NCI-H128 (cell line): ENCODE results near the gene AGR2.

Experiments used
- DNase-seq: peaks from one replicate; lab custom pipeline; 2025; ENCODE audit not compliant: unreplicated experiment; lab: John Stamatoyannopoulos, UW

AGR2 gene

DNA sequence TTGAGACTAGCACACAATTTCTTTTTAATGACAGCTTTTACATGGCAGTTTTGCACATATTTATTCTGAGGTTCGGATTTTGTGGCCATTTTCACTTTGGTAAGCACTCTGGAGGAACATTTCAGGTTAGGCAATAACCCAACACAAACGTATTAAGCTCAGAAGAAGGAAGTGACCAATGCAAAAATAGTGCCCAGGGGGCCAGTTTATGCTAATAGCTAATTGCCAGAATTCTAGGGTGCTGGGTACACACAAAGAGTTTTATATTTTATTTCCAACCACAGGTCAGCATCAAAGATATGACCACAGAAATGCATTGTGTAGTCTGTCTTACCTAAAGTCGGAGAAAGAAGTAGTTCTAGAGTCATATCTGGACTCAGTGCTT, 8.4 kb upstream of the AGR2 start:
- DNase-seq: no peak

DNA sequence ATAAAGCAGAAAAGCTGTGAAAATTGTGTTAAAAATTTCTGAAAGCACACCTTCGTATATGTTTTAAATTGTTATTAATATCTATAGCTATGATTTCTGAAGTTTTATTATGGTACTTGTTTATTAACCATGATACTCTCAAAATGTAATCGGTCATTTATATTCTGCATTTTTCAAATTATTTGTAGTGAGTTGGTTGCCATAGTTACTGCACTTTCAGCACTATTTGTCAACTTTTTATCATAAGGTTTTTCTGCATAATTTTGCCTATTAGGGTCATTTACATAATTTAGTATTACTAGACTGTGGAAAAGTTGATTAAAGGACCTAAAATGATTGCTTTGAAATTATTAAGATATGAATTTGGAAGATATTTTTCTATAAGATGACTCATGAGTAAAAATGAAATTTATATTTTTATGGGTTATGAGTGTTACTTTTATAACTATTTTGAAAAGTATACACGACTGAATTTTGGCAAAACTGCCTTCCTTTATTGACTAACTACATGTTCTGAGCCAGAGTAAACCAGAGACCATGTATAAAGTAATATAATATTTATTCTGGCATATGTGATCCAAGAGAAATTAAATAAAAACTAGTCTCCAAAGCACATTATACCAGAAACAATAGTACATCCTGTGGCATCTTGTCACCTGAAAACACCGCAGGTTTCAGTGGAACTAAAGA, 7.9 kb upstream of the AGR2 start:
- no peak for DNase-seq

DNA sequence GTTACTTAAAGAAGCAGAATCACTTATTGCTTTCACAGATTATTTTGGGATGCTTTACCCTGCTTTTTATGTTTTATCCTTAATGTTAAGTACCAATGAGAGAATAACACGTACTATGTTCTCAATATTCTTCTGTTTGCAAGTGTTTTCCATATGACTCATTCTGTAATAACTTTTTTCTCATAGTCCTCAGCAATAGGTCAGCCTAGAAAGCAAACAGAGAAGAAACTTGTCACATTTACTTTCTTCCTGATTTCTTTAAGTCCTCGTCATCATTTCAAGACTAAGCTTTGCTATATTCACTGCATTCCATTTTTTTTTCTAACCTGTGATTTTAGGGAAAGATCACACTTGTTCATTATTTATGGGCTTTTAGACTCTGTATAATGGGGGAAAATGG, 6.8 kb upstream of the AGR2 start:
- no peak for DNase-seq

DNA sequence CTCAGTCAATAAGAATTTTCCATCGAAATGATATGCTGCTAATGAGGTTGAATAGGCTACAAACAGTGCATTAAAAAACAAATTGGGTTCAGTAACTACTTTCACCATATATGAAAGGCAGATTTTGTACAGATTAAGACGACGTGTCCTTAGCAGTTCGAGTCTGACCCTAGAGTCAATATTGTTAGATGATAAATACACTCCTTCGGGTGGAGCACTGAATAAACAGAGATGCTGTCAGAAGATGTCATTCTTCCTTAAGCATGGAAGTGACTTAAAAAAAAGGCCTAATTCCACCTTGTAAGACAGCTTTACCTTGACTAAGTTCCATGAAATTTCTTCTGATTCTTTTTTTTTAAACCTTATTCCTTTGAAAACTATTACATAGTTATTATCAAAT, 5.8 kb upstream of the AGR2 start:
- DNase-seq: no peak

DNA sequence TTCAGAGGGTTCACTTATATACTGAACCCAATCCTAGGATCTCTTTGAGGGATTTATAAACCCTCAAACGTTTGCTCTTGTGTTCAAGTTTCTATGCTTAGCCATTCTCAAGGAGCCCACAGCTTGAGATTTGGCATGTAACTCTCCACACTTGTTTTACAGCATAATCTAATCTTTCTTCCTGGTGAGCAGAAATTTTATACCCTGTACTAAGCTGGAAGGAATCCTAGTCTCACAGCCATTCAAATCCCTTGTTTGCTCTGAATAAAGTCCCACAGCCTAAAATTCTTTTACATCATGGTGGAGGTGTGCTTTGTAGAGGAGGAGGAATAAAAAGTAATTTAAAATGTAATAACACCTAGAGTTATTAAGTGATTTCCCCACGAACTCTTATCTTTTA, 5.3 kb upstream of the AGR2 start:
- no peak for DNase-seq

DNA sequence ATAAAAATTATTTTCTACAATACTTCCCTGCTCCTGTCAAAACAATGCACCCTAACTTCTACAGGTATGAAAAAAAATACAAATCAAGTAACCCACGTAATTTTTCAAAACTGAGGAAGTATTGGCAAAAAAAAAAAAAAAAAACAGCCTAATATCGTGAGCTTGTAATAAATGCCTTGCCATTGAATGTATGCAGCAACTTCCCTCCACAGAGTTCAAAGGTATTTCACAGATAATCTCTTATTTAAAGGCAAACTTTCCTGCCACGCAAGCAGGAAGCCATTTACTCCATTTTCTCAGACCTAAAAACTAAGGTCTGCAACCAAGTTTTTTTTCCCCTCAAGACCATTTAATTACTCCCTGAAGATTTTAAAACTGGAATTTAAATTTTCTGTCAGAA, 642 bp upstream of the AGR2 start:
- no peak for DNase-seq

DNA sequence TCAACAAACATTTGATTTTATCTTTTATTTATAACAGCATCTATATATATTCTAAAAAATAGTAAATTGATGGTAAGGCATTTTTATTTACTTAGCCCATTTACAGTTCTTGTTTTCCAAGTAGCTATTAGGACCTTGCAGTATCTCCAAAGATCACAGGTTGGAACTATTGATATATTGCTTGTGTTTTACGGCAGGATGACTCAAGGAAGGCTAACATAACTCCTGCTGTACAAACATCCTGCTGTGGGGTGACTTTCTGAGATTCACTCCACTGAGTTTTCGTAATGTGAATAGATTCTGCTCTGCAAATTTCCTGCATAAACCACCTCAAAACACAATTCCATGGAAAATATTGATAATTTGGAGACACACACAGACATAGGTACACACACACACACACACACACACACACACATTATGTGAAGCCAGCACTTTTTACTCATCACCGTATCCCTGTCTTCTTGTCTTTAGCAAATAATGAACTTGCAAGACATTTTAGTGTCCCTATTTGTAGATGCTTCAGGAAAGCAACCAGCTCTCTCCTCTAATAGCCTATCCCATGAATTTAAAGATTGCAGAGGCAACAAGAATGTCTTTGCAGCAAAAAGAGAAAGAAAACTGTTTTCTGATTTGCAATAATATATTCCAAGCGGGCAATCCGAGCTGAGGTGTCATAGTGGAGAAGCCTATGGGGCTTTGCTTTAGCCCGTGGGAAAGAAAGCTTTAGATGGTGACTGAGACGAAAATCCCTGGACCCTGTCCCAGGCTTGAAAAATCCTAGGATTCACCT, 722 bp downstream of the AGR2 start:
- no peak for DNase-seq

DNA sequence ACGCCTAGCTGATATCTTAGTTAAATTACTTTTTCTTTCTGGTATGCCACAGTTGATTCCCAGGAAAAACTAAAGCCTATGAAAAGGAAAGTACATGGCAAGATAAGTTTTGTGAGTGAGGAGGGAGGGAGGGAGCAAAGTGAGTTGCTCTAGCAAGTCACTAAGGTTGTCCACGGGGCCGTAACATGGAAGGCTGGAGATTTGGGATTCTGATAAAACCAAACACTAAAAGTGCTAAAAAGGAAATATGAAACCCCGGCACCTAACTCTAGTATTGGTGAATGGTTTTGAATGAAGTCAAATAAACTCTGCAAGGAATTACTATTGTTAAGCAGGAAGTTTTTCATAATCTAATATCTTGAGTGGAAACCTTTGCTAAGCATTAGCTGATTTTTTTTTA, 1.7 kb downstream of the AGR2 start:
- no peak for DNase-seq

DNA sequence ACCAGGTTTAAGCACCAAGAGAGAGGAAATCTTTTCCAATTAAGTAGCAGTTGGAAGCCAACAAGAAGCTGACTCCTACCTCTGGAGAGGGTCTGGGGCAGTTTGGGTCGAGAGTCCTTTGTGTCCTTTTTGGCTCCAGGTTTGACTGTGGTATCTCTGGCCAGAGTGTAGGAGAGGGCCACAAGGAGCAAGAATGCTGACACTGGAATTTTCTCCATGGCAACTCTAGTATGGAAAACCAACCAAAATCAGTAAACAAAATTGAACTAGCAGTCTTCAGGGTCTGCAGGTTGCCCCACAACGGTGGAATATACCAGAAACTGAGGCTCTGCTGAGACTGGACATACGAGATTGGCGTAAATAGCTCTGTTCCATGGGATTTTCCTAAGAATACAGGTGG, 3.2 kb downstream of the AGR2 start:
- no peak for DNase-seq

DNA sequence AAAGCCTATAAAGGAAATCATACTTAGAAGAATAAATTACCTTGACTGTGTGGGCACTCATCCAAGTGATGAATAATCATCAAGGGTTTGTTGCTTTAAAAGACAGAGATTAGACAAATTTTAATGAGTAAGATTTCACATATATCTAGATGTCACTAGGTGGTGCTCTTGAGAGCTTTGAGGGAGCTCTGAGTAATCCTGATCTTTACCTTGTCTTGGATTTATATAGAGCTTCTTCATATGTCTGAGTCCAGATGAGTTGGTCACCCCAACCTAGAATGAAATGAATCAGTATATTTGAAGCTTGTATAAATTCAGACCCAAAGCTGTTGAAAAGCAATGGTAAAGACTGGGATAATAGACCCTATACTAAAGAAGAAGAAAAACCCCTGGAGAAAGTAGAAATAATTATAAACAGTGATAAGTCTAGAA, 3.7 kb downstream of the AGR2 start:
- DNase-seq: no peak

DNA sequence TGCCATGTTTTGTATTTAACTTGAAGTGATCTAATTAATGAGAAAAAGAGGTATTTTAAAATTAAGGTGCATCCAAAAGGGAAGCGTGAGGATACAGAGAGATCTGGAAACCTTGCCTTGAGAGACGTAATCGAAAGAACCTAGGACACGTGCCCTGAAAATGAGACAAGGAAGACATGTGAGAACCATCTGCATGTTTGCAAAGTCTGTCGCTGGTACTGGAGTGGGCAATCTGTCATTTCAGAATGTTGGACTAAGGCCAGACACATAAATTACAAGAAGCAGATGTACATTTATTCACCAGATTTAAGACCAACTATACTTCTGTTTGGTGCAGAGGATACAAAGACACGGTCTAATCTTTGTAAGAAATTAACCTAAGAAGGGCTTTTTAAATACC, 9.2 kb downstream of the AGR2 start:
- peak; percentile 39 for DNase-seq

DNA sequence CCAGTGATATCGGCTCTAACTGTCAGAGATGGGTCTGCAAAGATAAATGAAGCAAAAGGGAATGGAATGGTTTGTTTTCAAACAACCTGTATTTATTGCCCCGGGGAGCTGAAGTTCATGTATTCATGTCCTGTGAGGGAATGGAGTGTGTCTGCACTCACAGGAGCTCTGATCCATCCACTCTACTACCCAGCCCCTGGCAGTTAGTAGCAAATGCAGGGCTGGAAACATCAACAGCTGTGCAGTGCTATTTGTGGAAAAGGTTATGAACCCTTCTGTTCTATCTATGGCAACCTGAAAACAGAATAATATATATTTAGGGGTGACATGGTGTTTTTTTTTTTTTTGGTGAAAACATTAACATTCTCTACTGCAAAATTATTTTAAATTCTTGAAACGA, 9.8 kb downstream of the AGR2 start:
- DNase-seq: no peak

DNA sequence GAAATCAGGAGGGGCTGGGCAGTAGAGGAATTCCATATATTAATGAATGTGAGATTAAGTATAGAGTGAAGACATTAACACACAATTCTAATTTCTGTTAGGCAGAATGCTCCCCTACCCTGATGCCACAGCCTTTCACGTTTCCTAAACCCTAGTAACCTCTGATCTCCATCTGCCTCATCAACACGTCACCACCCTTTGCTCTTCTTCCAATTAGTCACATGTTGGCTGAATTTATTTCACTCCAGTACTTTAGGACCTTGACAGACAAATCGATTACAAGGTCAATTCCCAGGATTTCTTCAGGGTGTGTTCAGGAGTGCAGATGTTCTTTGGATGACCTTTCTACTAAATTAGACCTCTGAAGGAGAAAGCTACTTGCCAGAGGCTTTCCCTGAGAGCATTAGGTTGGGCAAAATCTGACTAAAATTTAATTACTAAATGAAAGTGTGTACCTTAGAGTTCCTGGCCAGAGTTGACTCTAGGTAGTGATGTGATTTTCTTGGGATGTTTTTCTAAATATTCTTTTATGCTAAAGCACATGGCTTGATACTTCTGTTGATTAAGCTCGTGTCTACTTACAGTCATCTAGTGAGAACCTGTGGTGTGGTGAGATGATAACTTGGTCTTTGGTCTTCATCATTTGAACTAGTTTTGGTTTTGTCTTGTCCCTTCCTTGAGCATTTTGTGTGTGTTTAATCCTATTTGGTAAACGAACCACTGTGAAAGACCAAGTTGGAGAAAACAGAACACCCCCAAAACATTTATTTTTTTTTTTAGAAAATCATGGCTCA, 12.7 kb downstream of the AGR2 start:
- no peak for DNase-seq

DNA sequence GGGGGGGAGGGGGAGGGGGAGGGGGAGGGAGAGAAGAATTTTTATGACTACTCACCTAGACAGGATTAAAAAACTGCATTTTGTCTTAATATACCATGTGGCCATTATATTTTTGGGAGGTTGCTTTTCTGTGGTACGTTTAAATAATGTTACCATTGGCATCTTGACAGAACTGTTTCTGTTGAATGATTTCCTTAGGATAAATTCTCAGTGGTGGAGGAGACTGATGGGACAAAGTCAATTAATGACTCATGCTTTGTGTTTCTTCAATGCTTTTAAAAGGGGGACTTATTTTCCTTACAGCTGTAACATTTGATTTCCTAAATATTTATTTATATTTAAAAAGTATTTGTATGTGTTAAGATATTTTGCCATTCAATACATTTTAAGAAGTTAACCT, 13.7 kb downstream of the AGR2 start:
- no peak for DNase-seq

DNA sequence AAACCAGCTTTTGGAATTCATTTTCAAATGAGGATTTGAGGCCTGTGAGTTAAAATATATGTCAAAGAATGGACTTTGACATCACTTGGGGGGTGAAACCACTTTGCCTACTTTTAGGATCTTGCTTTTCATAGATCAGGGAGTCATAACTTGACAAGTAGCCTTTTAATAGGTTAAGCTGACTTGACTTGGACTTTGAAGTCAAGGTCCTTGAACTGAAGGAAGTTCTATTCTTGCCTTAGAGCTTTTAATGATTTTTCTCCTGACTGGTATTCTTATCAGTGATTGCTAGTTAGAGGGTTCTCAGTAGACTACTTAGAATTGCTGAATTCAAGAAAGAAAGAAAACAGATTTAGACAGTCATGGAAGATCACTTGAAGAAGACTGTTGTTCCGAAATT, 17.7 kb downstream of the AGR2 start:
- no peak for DNase-seq

DNA sequence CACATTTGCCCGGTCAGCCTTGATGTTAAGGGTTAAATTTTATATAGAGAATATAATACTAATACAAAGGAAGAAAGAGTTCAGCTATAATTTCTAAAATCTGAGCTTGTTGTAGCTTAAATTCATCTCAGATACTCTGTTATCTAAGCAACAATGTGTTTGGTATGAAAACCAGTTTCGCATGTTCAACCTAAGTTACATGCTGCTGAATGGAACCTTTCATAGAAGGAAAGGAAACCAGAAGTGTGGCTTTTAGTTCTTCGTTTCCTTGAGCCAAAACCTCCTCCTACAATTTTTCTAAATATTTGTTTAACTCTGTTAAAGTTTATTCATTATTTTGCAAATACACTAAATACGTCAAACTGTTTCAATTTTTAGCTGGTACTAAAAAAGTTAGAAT, 18.5 kb downstream of the AGR2 start:
- DNase-seq: no peak

DNA sequence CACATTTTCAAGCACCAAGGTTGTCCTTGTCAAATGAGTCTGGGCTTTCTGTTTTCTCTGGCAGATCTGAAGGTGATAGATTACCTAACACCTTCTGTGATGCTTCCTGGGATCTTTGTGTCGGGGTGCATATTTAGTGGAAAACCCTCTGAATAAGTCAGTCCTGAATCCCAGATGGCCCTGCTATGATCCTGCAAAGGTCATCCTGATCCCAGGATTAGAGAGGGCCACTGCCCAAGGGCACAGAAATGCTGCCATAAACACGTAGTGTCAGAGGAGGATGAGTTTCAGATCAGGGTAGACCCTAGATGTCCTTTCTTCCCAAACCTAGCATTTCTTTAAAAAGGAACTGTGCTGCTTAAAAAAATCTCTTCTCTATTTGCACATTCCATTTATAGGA, 19.0 kb downstream of the AGR2 start:
- DNase-seq: no peak

DNA sequence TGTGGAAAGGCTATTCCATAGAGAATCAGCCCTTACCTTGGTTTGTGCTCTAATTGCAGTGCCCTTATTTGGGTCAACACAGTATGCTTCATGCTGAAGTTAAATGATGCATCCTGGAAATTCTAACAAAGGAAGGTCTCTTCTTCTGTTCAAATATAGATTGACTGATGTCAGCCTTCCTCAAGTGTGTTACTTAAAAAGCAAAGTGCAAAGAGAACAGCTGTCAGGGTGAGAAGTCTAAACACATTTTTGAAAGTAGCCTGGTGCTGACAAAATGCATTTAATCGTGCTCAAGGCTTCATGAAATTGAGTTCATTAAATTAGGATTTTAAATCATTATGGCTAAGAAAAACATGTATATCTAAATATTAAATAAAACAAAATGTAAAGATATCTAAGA, 19.5 kb downstream of the AGR2 start:
- DNase-seq: no peak

DNA sequence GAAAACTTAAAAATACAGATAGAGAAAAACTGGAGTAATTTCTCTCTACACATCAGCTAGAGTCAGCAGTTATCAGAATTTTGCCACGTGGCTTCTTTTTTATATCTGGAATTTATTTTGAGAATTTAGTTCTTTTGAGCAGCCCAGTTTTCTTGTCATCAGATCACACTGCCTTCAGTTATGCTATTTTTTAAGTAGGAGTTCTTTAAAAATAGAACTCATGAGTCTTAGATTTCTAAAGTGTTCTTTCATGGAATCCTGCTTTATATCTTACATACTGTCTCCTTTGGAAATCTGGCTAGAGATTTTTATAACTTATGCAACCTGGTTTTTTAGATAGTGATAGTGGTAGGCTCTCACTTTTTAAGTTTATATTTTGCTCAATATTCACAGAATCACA, 24.2 kb downstream of the AGR2 start:
- DNase-seq: no peak

DNA sequence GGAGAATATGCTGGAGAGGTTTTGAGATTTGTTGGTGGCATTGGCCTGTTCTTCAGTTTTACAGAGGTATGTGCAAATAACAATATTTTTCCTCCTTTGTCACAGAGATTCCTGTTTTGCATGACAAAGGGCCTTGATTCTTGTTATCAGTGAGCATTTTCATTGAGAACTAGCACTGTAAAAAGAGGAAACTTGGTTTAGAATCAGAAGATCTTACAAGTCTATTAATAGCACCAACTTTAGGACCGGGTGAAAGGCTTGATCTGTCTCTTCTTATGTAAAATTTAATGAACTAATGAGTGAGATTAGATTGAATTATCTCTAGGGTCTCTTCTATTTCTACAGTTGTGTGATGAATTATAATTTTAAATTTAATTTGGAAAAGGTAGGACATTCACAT, 25.7 kb downstream of the AGR2 start:
- no peak for DNase-seq

DNA sequence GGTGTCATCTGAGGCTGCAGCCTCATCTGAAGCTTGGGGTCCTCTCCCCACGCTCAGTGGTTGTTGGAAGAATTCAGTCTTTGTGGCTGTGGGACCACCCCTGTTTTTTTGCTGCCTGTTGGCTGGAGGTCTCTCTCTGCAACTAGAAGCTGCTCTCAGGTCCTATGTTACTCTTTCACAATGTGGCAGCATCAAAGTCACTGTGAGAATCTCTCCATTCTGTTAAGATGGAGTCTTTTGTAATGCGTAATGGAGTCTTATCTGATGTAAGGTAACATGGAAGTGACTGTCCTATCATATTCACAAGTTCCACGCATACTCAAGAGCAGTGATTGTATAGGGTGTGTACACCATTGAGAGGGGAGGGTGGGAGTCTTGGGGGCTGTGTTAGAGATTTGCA, 26.3 kb downstream of the AGR2 start:
- DNase-seq: no peak

DNA sequence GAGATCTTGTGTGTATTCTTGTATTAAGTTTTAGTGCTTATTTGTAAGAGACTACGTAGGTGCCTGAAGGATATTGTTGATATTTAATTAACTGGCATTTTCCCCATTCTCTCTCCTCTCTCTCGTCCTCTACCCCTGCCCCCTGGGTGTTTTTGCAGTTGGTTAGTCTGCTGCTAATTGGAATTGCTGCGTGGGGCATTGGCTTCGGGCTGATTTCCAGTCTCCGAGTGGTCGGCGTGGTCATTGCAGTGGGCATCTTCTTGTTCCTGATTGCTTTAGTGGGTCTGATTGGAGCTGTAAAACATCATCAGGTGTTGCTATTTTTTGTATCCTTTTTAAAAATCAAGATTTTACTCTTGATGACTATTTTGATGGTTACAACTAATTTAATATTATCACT, 28.7 kb downstream of the AGR2 start:
- no peak for DNase-seq
